HepG2 (cell line): ENCODE data around the gene ASZ1. TPM values are rescaled to one million over a fixed set of nuclear protein-coding genes. Genes with fewer than 3 reads are reported as not detected.

ENCODE experiments used
- ATAC-seq: fragments of 200-7000 bp; cut with Tn5 transposase; 3 replicates; pipeline ENCODE4 v1.9.1; 2020; ENCODE audit warnings: mild to moderate bottlenecking, moderate library complexity
- BruUV-seq: library from RNA; stranded (reverse); fragments of 400-500 nt; replicated peaks from 2 replicates; lab custom pipeline; 2021; lab: Mats Ljungman, UMichigan
- CTCF ChIA-PET: fragments of 300-600 bp; formaldehyde crosslinking; extraction: SDS; loops from one replicate; lab custom pipeline; 2021; ENCODE audit warnings: low total read pairs, inconsistent platforms, low intra/inter-chr PET ratio; lab: Yijun Ruan, JAX
- POLR2A ChIA-PET: fragments of 350-600 bp; sonication (Branson Sonifier 250); formaldehyde crosslinking; loops from one replicate; lab custom pipeline; 2020; ENCODE audit warnings: antibody characterized with exemption, inconsistent platforms; lab: Yijun Ruan, JAX
- DNase-seq: peaks from one replicate; pipeline ENCODE4 v3.0.0-alpha.2; 2015; ENCODE audit warnings: low spot score
- FAIRE-seq: peaks from 3 replicates; lab custom pipeline; 2011; peaks lifted over from hg19 to GRCh38; lab: Jason Lieb, UNC
- H2AFZ ChIP-seq: one replicate; pipeline ENCODE4 v1.6.1; 2011; ENCODE audit warnings: low read length, inconsistent platforms
- H3K27ac ChIP-seq: fragments of 300-600 bp; 3 replicates; pipeline ENCODE4 v1.8.0; 2011; ENCODE audit warnings: mixed run types, mild to moderate bottlenecking, mixed read lengths, low read length, inconsistent platforms; ENCODE audit not compliant: insufficient read depth; ENCODE audit errors: extremely low read length
- H3K27me3 ChIP-seq, 2 experiments: fragments of 200-600 bp in 1 of 2; 2 replicates in 1 of 2; 3 replicates in 1 of 2; pipeline versions ENCODE4 v1.6.0 to v1.8.0; 2011; ENCODE audit warnings: low read length in 2 of 2, mild to moderate bottlenecking in 2 of 2, moderate library complexity in 2 of 2, inconsistent platforms in 1 of 2; ENCODE audit not compliant: insufficient read depth in 2 of 2, control insufficient read depth in 1 of 2
- H3K36me3 ChIP-seq, 2 experiments: fragments of 200-600 bp in 1 of 2; replicated peaks in 1 of 2; 2 replicates in 1 of 2; 3 replicates in 1 of 2; pipeline versions ENCODE4 v1.5.1 to v1.8.0; 2011; ENCODE audit warnings: low read length in 2 of 2, inconsistent platforms in 1 of 2; ENCODE audit not compliant: insufficient read depth in 2 of 2, control insufficient read depth in 1 of 2
- H3K4me1 ChIP-seq: 2 replicates; pipeline ENCODE4 v1.5.1; 2012; ENCODE audit warnings: low read length, inconsistent platforms; ENCODE audit not compliant: insufficient read depth
- H3K4me2 ChIP-seq: 2 replicates; pipeline ENCODE4 v1.6.0; 2011; ENCODE audit warnings: low read depth, low read length, inconsistent platforms
- H3K4me3 ChIP-seq, 3 experiments: fragments of 200-600 bp in 1 of 3; sonication (generic), shearing (Covaris generic) in 1 of 3; replicated peaks in 1 of 3; 2 replicates each; pipeline ENCODE4 v1.5.1; 2011 to 2016; ENCODE audit warnings: low read length in 3 of 3, inconsistent platforms in 2 of 3, low read depth in 2 of 3, mild to moderate bottlenecking in 2 of 3, control low read depth in 1 of 3, mixed read lengths in 1 of 3; ENCODE audit not compliant: insufficient read depth in 1 of 3
- H3K79me2 ChIP-seq: one replicate; pipeline ENCODE4 v1.6.1; 2011; ENCODE audit warnings: low read length, inconsistent platforms; ENCODE audit not compliant: insufficient read depth
- H3K9ac ChIP-seq: 2 replicates; pipeline ENCODE4 v1.6.0; 2011; ENCODE audit warnings: mild to moderate bottlenecking, low read depth, low read length, inconsistent platforms; ENCODE audit not compliant: insufficient read depth
- H3K9me3 ChIP-seq: 2 replicates; pipeline ENCODE4 v1.5.1; 2012; ENCODE audit warnings: mild to moderate bottlenecking, low read length
- H4K20me1 ChIP-seq: 2 replicates; pipeline ENCODE4 v1.6.0; 2011; ENCODE audit warnings: inconsistent platforms, mild to moderate bottlenecking, low read length, moderate library complexity; ENCODE audit not compliant: insufficient read depth
- ADNP ChIP-seq: sonication (generic); formaldehyde crosslinking; IDR thresholded peaks from 2 replicates; pipeline ENCODE4 v1.4.0; 2020; ENCODE audit warnings: missing genetic modification reagents
- MATR3 ChIP-seq: sonication (generic); formaldehyde crosslinking; IDR thresholded peaks from 2 replicates; pipeline ENCODE4 v1.4.0; 2020; ENCODE audit warnings: missing genetic modification reagents
- SOX5 ChIP-seq: IDR thresholded peaks from 2 replicates; pipeline ENCODE4 v1.6.1; 2016; ENCODE audit warnings: borderline replicate concordance
- SOX6 ChIP-seq, 2 experiments: fragments of 450-650 bp in 1 of 2; sonication (generic) in 1 of 2; formaldehyde crosslinking in 1 of 2; IDR thresholded peaks; 2 replicates each; pipeline versions ENCODE4 v1.4.0 to v1.6.1; 2017 to 2020; ENCODE audit warnings: antibody characterized with exemption in 1 of 2, mild to moderate bottlenecking in 1 of 2, missing genetic modification reagents in 1 of 2
- STAT5B ChIP-seq: sonication (generic); formaldehyde crosslinking; IDR thresholded peaks from 2 replicates; pipeline ENCODE4 v1.4.0; 2020; ENCODE audit warnings: missing genetic modification reagents
- TIGD3 ChIP-seq: sonication (generic); formaldehyde crosslinking; IDR thresholded peaks from 2 replicates; pipeline ENCODE4 v1.5.1; 2020; ENCODE audit warnings: mild to moderate bottlenecking, missing genetic modification reagents, borderline replicate concordance
- ZNF281 ChIP-seq: sonication (generic); formaldehyde crosslinking; IDR thresholded peaks from 2 replicates; pipeline ENCODE4 v1.4.0; 2020; ENCODE audit warnings: missing genetic modification reagents, borderline replicate concordance
- ZNF510 ChIP-seq: sonication (generic); formaldehyde crosslinking; IDR thresholded peaks from 2 replicates; pipeline ENCODE4 v1.4.0; 2020; ENCODE audit warnings: low read depth, mild to moderate bottlenecking, missing genetic modification reagents
- ZNF639 ChIP-seq: conservative IDR thresholded peaks from 2 replicates; pipeline ENCODE4 v1.6.1; 2018; ENCODE audit warnings: missing genetic modification reagents
- ZNF784 ChIP-seq: sonication (generic); formaldehyde crosslinking; IDR thresholded peaks from 2 replicates; pipeline ENCODE4 v1.5.1; 2020; ENCODE audit warnings: missing genetic modification reagents, mild to moderate bottlenecking, borderline replicate concordance
- WGBS: methylation state at CpG from one replicate; pipeline ENCODE4 v1.1.6; 2017; ENCODE audit warnings: low lambda C conversion rate; 5-methylcytosine and 5-hydroxymethylcytosine counted together
- in situ Hi-C: cut with HindIII; loops from 2 replicates; pipeline ENCODE4 v1.10.0; 2017; ENCODE audit warnings: low pct_unique_long_range_greater_than_20kb; ENCODE audit not compliant: extremely low pct_ligation_motif_present
- intact Hi-C: fragments of 100-400 bp; cut with micrococcal nuclease; formaldehyde crosslinking; loops from one replicate; pipeline ENCODE4 v1.10.0; 2022; ENCODE audit not compliant: unreplicated experiment
- polyA plus RNA-seq, 8 experiments: library from polyadenylated mRNA; depleted of rRNA in 3 of 8; stranded (reverse) in 7 of 8; unstranded in 1 of 8; fragments of >200 nt; fragmentation: Illumina TruSeq in 4 of 8; extraction: Trizol in 4 of 8; gene quantifications; 2 replicates each; pipeline versions ENCODE4 v1.2.1 to v1.2.3, GENCODE V29; 2011 to 2016; ENCODE audit warnings: low read depth in 4 of 8, missing spikeins in 1 of 8, mixed read lengths in 1 of 8; ENCODE audit not compliant: insufficient read depth in 1 of 8
- total RNA-seq, 5 experiments: library from RNA; depleted of rRNA; stranded (reverse); fragments of >200 nt; fragmentation: Illumina TruSeq; extraction: Trizol; gene quantifications; 2 replicates each; pipeline ENCODE4 v1.2.3, GENCODE V29; 2016; ENCODE audit warnings: low read depth in 1 of 5

The ASZ1 gene
- total and polyA plus RNA-seq, 2 of the 13 experiments (the other 11 are each of a cell fraction or from before 2014, with no cell fraction given): not detected

GRCh38 chr7:117325836-117326235, 101.5 kb downstream of the ASZ1 start:
- Histone ChIP-seq H3K9me3 (no peaks in the 10 kb centered on the region), H2AFZ (no peak overlapping the region), H3K27me3 (peaks cover 9 to 53% of the 10 kb centered on the region in 2 experiments), H3K9ac (no peak overlapping the region), H3K4me2 (no peak overlapping the region), H3K79me2 (no peaks in the 10 kb centered on the region), H3K27ac (no peak overlapping the region), H3K36me3 (no peaks in the 10 kb centered on the region), H3K4me1 (no peaks in the 10 kb centered on the region), H3K4me3 (no peak overlapping the region), H4K20me1 (no peaks in the 10 kb centered on the region)
- in situ Hi-C loops: no loop called here
- TF ChIP-seq ZNF281 (CRISPR knock-in tag) (no peak), ZNF639 (CRISPR knock-in tag) (no peak), SOX6 (IDR thresholded peaks at IDR 0.05) (no peak), SOX6 (CRISPR knock-in tag; IDR thresholded peaks at IDR 0.05) (no peak), ZNF784 (no peak), ADNP (CRISPR knock-in tag) (no peak), MATR3 (CRISPR knock-in tag) (no peak), TIGD3 (CRISPR knock-in tag) (no peak), STAT5B (no peak), SOX5 (CRISPR knock-in tag) (no peak), ZNF510 (no peak)
- no TSS peak for BruUV-seq
- FAIRE-seq (no peak), ATAC-seq (no peak), DNase-seq (no peak)
- intact Hi-C loops: no loop called here
- 0% methylated on average over 1 of the region's 1 CpG for WGBS
- ChIA-PET POLR2A (no interaction called here), CTCF (no interaction called here)
